ENCODE results near the gene ZNF302. TPM values are rescaled to one million over a fixed set of nuclear protein-coding genes. Genes with fewer than 3 reads are reported as not detected.

Gene ZNF302
- total RNA-seq, 1 experiment from 2014 or later = 26.4 TPM

- intact Hi-C loops (cut with micrococcal nuclease; ENCODE audit: unreplicated experiment) = no loop called here
- TF ChIP-seq SIN3A (IDR thresholded peaks at IDR 0.05; ENCODE audit: borderline replicate concordance, insufficient read depth, low read depth, low read length) = no peak
- no peak for TF ChIP-seq TCF7L2 (IDR thresholded peaks at IDR 0.05; ENCODE audit: low read depth, low read length)
- TF ChIP-seq, protein P1, sequence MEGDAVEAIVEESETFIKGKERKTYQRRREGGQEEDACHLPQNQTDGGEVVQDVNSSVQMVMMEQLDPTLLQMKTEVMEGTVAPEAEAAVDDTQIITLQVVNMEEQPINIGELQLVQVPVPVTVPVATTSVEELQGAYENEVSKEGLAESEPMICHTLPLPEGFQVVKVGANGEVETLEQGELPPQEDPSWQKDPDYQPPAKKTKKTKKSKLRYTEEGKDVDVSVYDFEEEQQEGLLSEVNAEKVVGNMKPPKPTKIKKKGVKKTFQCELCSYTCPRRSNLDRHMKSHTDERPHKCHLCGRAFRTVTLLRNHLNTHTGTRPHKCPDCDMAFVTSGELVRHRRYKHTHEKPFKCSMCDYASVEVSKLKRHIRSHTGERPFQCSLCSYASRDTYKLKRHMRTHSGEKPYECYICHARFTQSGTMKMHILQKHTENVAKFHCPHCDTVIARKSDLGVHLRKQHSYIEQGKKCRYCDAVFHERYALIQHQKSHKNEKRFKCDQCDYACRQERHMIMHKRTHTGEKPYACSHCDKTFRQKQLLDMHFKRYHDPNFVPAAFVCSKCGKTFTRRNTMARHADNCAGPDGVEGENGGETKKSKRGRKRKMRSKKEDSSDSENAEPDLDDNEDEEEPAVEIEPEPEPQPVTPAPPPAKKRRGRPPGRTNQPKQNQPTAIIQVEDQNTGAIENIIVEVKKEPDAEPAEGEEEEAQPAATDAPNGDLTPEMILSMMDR (IDR thresholded peaks at IDR 0.05) = no peak
- TF ChIP-seq POLR2AphosphoS5 (IDR thresholded peaks at IDR 0.05; ENCODE audit: low read depth, low read length) = no peak
- TF ChIP-seq, protein P2, sequence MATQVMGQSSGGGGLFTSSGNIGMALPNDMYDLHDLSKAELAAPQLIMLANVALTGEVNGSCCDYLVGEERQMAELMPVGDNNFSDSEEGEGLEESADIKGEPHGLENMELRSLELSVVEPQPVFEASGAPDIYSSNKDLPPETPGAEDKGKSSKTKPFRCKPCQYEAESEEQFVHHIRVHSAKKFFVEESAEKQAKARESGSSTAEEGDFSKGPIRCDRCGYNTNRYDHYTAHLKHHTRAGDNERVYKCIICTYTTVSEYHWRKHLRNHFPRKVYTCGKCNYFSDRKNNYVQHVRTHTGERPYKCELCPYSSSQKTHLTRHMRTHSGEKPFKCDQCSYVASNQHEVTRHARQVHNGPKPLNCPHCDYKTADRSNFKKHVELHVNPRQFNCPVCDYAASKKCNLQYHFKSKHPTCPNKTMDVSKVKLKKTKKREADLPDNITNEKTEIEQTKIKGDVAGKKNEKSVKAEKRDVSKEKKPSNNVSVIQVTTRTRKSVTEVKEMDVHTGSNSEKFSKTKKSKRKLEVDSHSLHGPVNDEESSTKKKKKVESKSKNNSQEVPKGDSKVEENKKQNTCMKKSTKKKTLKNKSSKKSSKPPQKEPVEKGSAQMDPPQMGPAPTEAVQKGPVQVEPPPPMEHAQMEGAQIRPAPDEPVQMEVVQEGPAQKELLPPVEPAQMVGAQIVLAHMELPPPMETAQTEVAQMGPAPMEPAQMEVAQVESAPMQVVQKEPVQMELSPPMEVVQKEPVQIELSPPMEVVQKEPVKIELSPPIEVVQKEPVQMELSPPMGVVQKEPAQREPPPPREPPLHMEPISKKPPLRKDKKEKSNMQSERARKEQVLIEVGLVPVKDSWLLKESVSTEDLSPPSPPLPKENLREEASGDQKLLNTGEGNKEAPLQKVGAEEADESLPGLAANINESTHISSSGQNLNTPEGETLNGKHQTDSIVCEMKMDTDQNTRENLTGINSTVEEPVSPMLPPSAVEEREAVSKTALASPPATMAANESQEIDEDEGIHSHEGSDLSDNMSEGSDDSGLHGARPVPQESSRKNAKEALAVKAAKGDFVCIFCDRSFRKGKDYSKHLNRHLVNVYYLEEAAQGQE (IDR thresholded peaks at IDR 0.05; ENCODE audit: insufficient read depth in 1 of 2, low read depth in 2 of 2, low read length in 1 of 2) = no peak
- in situ Hi-C loops (cut with HindIII; ENCODE audit: low pct_unique_long_range_greater_than_20kb, low sequenced_read_pairs) = no loop called here
- BruUV-seq (replicated peaks) = no TSS peak
- H3K27ac ChIP-seq (ENCODE audit: low read length) = no peak overlapping the region
- H3K36me3 ChIP-seq (ENCODE audit: control insufficient read depth, insufficient read depth, low read length) = no peaks in the 10 kb centered on the region
- peaks cover 7% of the 10 kb centered on the region; the same call in 1 of the 2 replicates for H3K4me1 ChIP-seq (ENCODE audit: control insufficient read depth, insufficient read depth, low read length)
- no peaks in the 10 kb centered on the region for H3K27me3 ChIP-seq (ENCODE audit: control insufficient read depth, insufficient read depth, low read length)
- H3K4me3 ChIP-seq (ENCODE audit: low read depth in 2 of 2, low read length in 2 of 2) = no peak overlapping the region
- DNase-seq (ENCODE audit: low read depth, low spot score) (no peak), ATAC-seq (no peak)
- CTCF ChIA-PET = no interaction called here
- POLR2A ChIA-PET = no interaction called here
- peaks cover 28% of the 10 kb centered on the region for H3K9me3 ChIP-seq (ENCODE audit: control insufficient read depth, insufficient read depth, low read depth, low read length)
Observed at GRCh38 chr19:34675919-34676318, 1.6 kb upstream of the ZNF302 start.

DNA sequence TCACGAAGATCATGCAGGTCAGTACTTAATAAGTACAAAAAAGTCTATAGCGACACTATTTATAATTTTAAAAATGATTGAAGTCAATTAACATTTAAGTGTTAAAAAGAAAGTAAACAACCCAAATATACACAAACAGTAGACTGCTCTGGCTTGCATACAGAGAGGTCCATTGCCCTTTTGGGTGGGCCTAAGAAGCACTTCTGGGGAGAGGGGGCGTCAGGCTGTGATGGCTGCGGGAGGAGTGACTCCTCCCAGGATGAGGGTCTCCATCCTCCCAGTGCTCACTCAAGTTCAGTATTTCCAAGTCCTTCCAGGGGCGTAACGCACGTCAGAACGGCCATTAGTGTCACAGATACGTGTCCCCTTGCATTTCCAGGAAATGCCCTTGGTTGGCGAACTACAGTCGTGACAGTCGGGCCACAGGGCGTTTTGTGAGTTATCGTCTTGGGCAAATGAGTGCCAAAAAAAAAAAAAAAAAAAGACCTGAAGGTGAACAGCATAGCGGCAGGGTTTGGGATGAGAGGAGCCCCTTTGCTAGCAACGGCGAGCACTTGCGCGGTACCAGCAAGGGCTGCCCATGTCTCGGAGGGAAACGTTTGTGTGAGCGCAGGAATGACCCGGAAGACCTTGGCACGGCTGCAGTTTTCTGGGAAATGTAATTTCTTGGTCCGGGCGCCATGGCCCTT is 637 bp upstream of the ZNF302 start, which contains the start of gene SCGB2B2:
SCGB2B2 (minus strand) TSS at position 463 of the 689 bp plus-strand sequence. CDS start 82,596 bp downstream, outside the sequence.
- TF ChIP-seq SIN3A (IDR thresholded peaks at IDR 0.05; ENCODE audit: borderline replicate concordance, insufficient read depth, low read depth, low read length) = no peak
- TF ChIP-seq TCF7L2 (IDR thresholded peaks at IDR 0.05; ENCODE audit: low read depth, low read length) = no peak
- no peak for TF ChIP-seq POLR2AphosphoS5 (IDR thresholded peaks at IDR 0.05; ENCODE audit: low read depth, low read length)
- TF ChIP-seq, protein P1 (IDR thresholded peaks at IDR 0.05) = no peak
- TF ChIP-seq, protein P2 (IDR thresholded peaks at IDR 0.05; ENCODE audit: insufficient read depth in 1 of 2, low read depth in 2 of 2, low read length in 1 of 2) = no peak
- peak; percentile 87 for ATAC-seq

More for the DNA sequence above, 637 bp upstream of the ZNF302 start, which contains the start of gene SCGB2B2:
- H3K27ac ChIP-seq (ENCODE audit: low read length) = peak within 1 kb of the TSS; percentile 90
- H3K4me1 ChIP-seq (ENCODE audit: control insufficient read depth, insufficient read depth, low read length) = peaks cover 7% of the 10 kb centered on the region; the same call in 1 of the 2 replicates
- peak within 1 kb of the TSS; percentile 68 to 82 for H3K4me3 ChIP-seq (ENCODE audit: low read depth in 2 of 2, low read length in 2 of 2)
- H3K36me3 ChIP-seq (ENCODE audit: control insufficient read depth, insufficient read depth, low read length) = no peaks in the 10 kb centered on the region
- in situ Hi-C loops (cut with HindIII; ENCODE audit: low pct_unique_long_range_greater_than_20kb, low sequenced_read_pairs) (no loop called here), intact Hi-C loops (cut with micrococcal nuclease; ENCODE audit: unreplicated experiment) (no loop called here)
- H3K9me3 ChIP-seq (ENCODE audit: control insufficient read depth, insufficient read depth, low read depth, low read length) = peaks cover 37% of the 10 kb centered on the region
- no peak for DNase-seq (ENCODE audit: low read depth, low spot score)
- POLR2A ChIA-PET = interaction anchor here (0.7 kb wide), 1 partner anchor 237 kb away, joined by 3 read pairs; no protein-coding TSS in a partner anchor
- CTCF ChIA-PET = interaction anchor here (0.6 kb wide), 1 partner anchor 37 kb away, joined by 3 read pairs; no protein-coding TSS in a partner anchor
- H3K27me3 ChIP-seq (ENCODE audit: control insufficient read depth, insufficient read depth, low read length) = no peaks in the 10 kb centered on the region
- BruUV-seq (replicated peaks) = TSS peak; percentile 74

Measured in Panc1 (cell line).